ENCODE results near the gene ONECUT3.

ONECUT3 gene

GRCh38 chr19:1779574-1779973 is 26.3 kb downstream of the ONECUT3 start:
- Histone ChIP-seq H3K9ac (ENCODE audit: low read length in 5 of 5) (no peak overlapping the region), H3K27ac (ENCODE audit: low read depth, low read length) (no peak overlapping the region), H3K9me3 (ENCODE audit: control insufficient read depth in 5 of 5, low read length in 5 of 5) (peaks cover 8 to 22% (median 14%) of the 10 kb centered on the region in 5 donors), H3K4me3 (ENCODE audit: low read depth in 1 of 5, low read length in 5 of 5) (no peak overlapping the region), H3K36me3 (ENCODE audit: control insufficient read depth in 5 of 5, insufficient read depth in 5 of 5, low read length in 5 of 5) (no peaks in the 10 kb centered on the region), H3K27me3 (ENCODE audit: control insufficient read depth in 5 of 5, insufficient read depth in 4 of 5, low read length in 5 of 5) (peaks cover 32 to 72% (median 56%) of the 10 kb centered on the region in 5 donors), H3K4me1 (ENCODE audit: control insufficient read depth in 5 of 5, insufficient read depth in 5 of 5, low read length in 5 of 5) (no peaks in the 10 kb centered on the region)

DNA sequence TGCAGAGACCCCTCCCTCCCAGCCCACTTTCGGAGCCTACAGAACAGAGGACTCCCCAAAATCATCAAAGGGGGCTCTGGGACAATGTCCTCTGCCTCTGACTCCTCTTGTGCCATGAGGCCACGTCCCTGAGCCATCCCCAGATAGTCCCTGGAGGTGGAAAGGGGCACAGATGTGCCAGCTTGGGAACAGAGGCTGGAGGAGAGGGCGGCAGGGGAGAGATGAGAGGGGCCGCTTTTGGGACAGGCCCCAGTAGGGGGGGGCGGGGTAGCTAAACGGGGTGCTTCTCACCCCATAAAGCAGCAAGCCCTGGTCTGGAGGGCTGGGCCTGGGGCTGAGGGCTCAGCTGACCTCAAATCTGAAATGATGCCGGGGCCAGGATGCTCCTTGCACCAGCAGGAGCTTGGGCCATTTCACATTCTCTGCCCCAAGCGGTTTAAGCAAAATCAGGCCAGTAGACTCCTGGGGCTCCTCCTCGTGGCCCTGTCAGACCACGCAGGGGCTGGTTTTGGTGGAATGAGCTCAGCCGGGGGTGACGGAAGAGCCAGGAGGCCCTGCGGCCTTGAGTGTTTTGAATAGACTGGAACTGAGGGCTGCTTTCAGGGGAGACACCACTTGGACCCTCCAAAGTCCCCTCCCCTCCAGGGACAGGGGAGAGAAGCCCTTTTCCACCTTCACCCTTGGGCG is 27.1 kb downstream of the ONECUT3 start:
- Histone ChIP-seq H3K27me3 (ENCODE audit: control insufficient read depth in 5 of 5, insufficient read depth in 4 of 5, low read length in 5 of 5) (peaks cover 30 to 72% (median 55%) of the 10 kb centered on the region in 5 donors), H3K27ac (ENCODE audit: low read depth, low read length) (no peak overlapping the region), H3K4me1 (ENCODE audit: control insufficient read depth in 5 of 5, insufficient read depth in 5 of 5, low read length in 5 of 5) (no peaks in the 10 kb centered on the region), H3K4me3 (ENCODE audit: low read depth in 1 of 5, low read length in 5 of 5) (no peak overlapping the region), H3K9ac (ENCODE audit: low read length in 5 of 5) (no peak overlapping the region), H3K36me3 (ENCODE audit: control insufficient read depth in 5 of 5, insufficient read depth in 5 of 5, low read length in 5 of 5) (no peaks in the 10 kb centered on the region), H3K9me3 (ENCODE audit: control insufficient read depth in 5 of 5, low read length in 5 of 5) (peaks cover 8 to 16% (median 11%) of the 10 kb centered on the region in 5 donors)

GRCh38 chr19:1782521-1782920 is 29.2 kb downstream of the ONECUT3 start:
- peaks cover 23 to 59% (median 43%) of the 10 kb centered on the region in 5 donors for H3K27me3 ChIP-seq (ENCODE audit: control insufficient read depth in 5 of 5, insufficient read depth in 4 of 5, low read length in 5 of 5)
- no peak overlapping the region for H3K4me3 ChIP-seq (ENCODE audit: low read depth in 1 of 5, low read length in 5 of 5)
- H3K9me3 ChIP-seq (ENCODE audit: control insufficient read depth in 5 of 5, low read length in 5 of 5) = peaks cover 8 to 16% (median 11%) of the 10 kb centered on the region in 5 donors
- H3K27ac ChIP-seq (ENCODE audit: low read depth, low read length) = no peak overlapping the region
- H3K9ac ChIP-seq (ENCODE audit: low read length in 5 of 5) = no peak overlapping the region
- no peaks in the 10 kb centered on the region for H3K36me3 ChIP-seq (ENCODE audit: control insufficient read depth in 5 of 5, insufficient read depth in 5 of 5, low read length in 5 of 5)
- no peaks in the 10 kb centered on the region for H3K4me1 ChIP-seq (ENCODE audit: control insufficient read depth in 5 of 5, insufficient read depth in 5 of 5, low read length in 5 of 5)

- no peak overlapping the region for H3K4me3 ChIP-seq (ENCODE audit: low read depth in 1 of 5, low read length in 5 of 5)
- H3K27me3 ChIP-seq (ENCODE audit: control insufficient read depth in 5 of 5, insufficient read depth in 4 of 5, low read length in 5 of 5) = peaks cover 19 to 61% (median 42%) of the 10 kb centered on the region in 5 donors
- H3K9ac ChIP-seq (ENCODE audit: low read length in 5 of 5) = no peak overlapping the region
- H3K4me1 ChIP-seq (ENCODE audit: control insufficient read depth in 5 of 5, insufficient read depth in 5 of 5, low read length in 5 of 5) = no peaks in the 10 kb centered on the region
- H3K9me3 ChIP-seq (ENCODE audit: control insufficient read depth in 5 of 5, low read length in 5 of 5) = peaks cover 8 to 16% (median 11%) of the 10 kb centered on the region in 5 donors
- H3K36me3 ChIP-seq (ENCODE audit: control insufficient read depth in 5 of 5, insufficient read depth in 5 of 5, low read length in 5 of 5) = no peaks in the 10 kb centered on the region
- no peak overlapping the region for H3K27ac ChIP-seq (ENCODE audit: low read depth, low read length)
Observed at GRCh38 chr19:1783354-1783753, 30.0 kb downstream of the ONECUT3 start.

GRCh38 chr19:1783874-1784273 is 30.6 kb downstream of the ONECUT3 start:
- Histone ChIP-seq H3K9me3 (ENCODE audit: control insufficient read depth in 5 of 5, low read length in 5 of 5) (peaks cover 8 to 16% (median 11%) of the 10 kb centered on the region in 5 donors), H3K4me1 (ENCODE audit: control insufficient read depth in 5 of 5, insufficient read depth in 5 of 5, low read length in 5 of 5) (peaks cover 0 to 3% (median 0%) of the 10 kb centered on the region in 5 donors), H3K27ac (ENCODE audit: low read depth, low read length) (no peak overlapping the region), H3K9ac (ENCODE audit: low read length in 5 of 5) (no peak overlapping the region), H3K36me3 (ENCODE audit: control insufficient read depth in 5 of 5, insufficient read depth in 5 of 5, low read length in 5 of 5) (no peaks in the 10 kb centered on the region), H3K4me3 (ENCODE audit: low read depth in 1 of 5, low read length in 5 of 5) (no peak overlapping the region), H3K27me3 (ENCODE audit: control insufficient read depth in 5 of 5, insufficient read depth in 4 of 5, low read length in 5 of 5) (peaks cover 17 to 61% (median 44%) of the 10 kb centered on the region in 5 donors)

- no peak overlapping the region for H3K9ac ChIP-seq (ENCODE audit: low read length in 5 of 5)
- peaks cover 0 to 7% (median 4%) of the 10 kb centered on the region in 5 donors for H3K4me1 ChIP-seq (ENCODE audit: control insufficient read depth in 5 of 5, insufficient read depth in 5 of 5, low read length in 5 of 5)
- H3K9me3 ChIP-seq (ENCODE audit: control insufficient read depth in 5 of 5, low read length in 5 of 5) = peaks cover 8 to 16% (median 11%) of the 10 kb centered on the region in 5 donors
- H3K27me3 ChIP-seq (ENCODE audit: control insufficient read depth in 5 of 5, insufficient read depth in 4 of 5, low read length in 5 of 5) = peaks cover 21 to 48% (median 33%) of the 10 kb centered on the region in 5 donors
- no peak overlapping the region for H3K27ac ChIP-seq (ENCODE audit: low read depth, low read length)
- H3K4me3 ChIP-seq (ENCODE audit: low read depth in 1 of 5, low read length in 5 of 5) = no peak overlapping the region
- no peaks in the 10 kb centered on the region for H3K36me3 ChIP-seq (ENCODE audit: control insufficient read depth in 5 of 5, insufficient read depth in 5 of 5, low read length in 5 of 5)
Observed at GRCh38 chr19:1785310-1785709, 32.0 kb downstream of the ONECUT3 start.

DNA sequence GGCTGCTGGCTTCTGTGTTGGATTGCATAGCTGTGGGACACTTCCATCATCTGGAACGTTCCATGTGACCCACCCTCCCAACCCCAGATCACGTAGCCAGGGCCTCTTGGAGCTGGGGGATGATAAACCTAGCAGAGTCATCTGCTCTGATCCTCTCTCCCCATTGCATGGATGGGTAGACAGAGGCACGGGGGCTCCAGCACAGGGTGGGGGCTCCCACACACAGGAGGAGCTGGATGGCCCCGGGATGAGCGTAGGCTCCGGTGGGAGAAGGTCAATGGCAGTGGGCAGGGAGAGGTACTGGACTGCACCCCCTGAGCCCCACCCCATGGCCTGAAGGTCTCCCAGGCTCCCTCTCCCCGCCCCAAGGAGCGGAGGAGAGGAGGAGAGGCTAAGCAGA is 33.4 kb downstream of the ONECUT3 start:
- Histone ChIP-seq H3K4me3 (ENCODE audit: low read depth in 1 of 5, low read length in 5 of 5) (no peak overlapping the region), H3K27ac (ENCODE audit: low read depth, low read length) (no peak overlapping the region), H3K9me3 (ENCODE audit: control insufficient read depth in 5 of 5, low read length in 5 of 5) (peaks cover 6 to 18% (median 10%) of the 10 kb centered on the region in 5 donors), H3K9ac (ENCODE audit: low read length in 5 of 5) (no peak overlapping the region), H3K4me1 (ENCODE audit: control insufficient read depth in 5 of 5, insufficient read depth in 5 of 5, low read length in 5 of 5) (peaks cover 0 to 7% (median 4%) of the 10 kb centered on the region in 5 donors), H3K36me3 (ENCODE audit: control insufficient read depth in 5 of 5, insufficient read depth in 5 of 5, low read length in 5 of 5) (no peaks in the 10 kb centered on the region), H3K27me3 (ENCODE audit: control insufficient read depth in 5 of 5, insufficient read depth in 4 of 5, low read length in 5 of 5) (peaks cover 14 to 41% (median 25%) of the 10 kb centered on the region in 5 donors)

DNA sequence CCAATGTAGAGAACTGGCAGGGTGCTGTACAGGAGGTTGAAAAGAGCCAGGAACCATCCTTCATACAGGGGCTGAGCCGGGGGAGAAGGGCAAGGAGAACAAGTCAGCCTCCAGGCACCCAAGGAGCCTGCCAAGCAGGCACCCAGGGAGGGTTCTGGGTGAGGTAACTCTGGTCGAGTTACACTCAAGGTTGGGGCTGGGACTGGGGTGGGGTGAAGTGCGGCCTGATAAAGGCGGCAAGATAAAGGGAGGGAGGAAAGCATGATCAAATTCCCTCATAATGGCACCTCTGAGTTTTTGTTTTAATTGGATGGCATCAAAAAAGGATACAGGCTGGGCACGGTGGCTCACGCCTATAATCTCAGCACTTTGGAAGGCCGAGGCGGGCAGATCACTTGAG is 33.8 kb downstream of the ONECUT3 start:
- H3K36me3 ChIP-seq (ENCODE audit: control insufficient read depth in 5 of 5, insufficient read depth in 5 of 5, low read length in 5 of 5) = no peaks in the 10 kb centered on the region
- H3K27me3 ChIP-seq (ENCODE audit: control insufficient read depth in 5 of 5, insufficient read depth in 4 of 5, low read length in 5 of 5) = peaks cover 14 to 42% (median 24%) of the 10 kb centered on the region in 5 donors
- no peak overlapping the region for H3K27ac ChIP-seq (ENCODE audit: low read depth, low read length)
- peaks cover 0 to 7% (median 4%) of the 10 kb centered on the region in 5 donors for H3K4me1 ChIP-seq (ENCODE audit: control insufficient read depth in 5 of 5, insufficient read depth in 5 of 5, low read length in 5 of 5)
- no peak overlapping the region for H3K9ac ChIP-seq (ENCODE audit: low read length in 5 of 5)
- no peak overlapping the region for H3K4me3 ChIP-seq (ENCODE audit: low read depth in 1 of 5, low read length in 5 of 5)
- H3K9me3 ChIP-seq (ENCODE audit: control insufficient read depth in 5 of 5, low read length in 5 of 5) = peaks cover 2 to 14% (median 6%) of the 10 kb centered on the region in 5 donors

GRCh38 chr19:1789261-1790041 is 36.1 kb downstream of the ONECUT3 start:
- Histone ChIP-seq H3K4me1 (ENCODE audit: control insufficient read depth in 5 of 5, insufficient read depth in 5 of 5, low read length in 5 of 5) (peaks cover 0 to 7% (median 4%) of the 10 kb centered on the region in 5 donors), H3K27me3 (ENCODE audit: control insufficient read depth in 5 of 5, insufficient read depth in 4 of 5, low read length in 5 of 5) (peaks cover 7 to 27% (median 10%) of the 10 kb centered on the region in 5 donors), H3K9me3 (ENCODE audit: control insufficient read depth in 5 of 5, low read length in 5 of 5) (peaks cover 0 to 4% (median 0%) of the 10 kb centered on the region in 5 donors), H3K27ac (ENCODE audit: low read depth, low read length) (no peak overlapping the region), H3K9ac (ENCODE audit: low read length in 5 of 5) (no peak overlapping the region), H3K4me3 (ENCODE audit: low read depth in 1 of 5, low read length in 5 of 5) (peak overlapping the region in 3 of 5 donors; percentile 7 to 38 (median 28)), H3K36me3 (ENCODE audit: control insufficient read depth in 5 of 5, insufficient read depth in 5 of 5, low read length in 5 of 5) (no peaks in the 10 kb centered on the region)

All from subcutaneous abdominal adipose tissue (tissue), 5 donors.